A549 (cell line): Measurements from ENCODE around the gene STAP2. TPM values are rescaled to one million over a fixed set of nuclear protein-coding genes. Genes with fewer than 3 reads are reported as not detected.

ENCODE experiments used
- ATAC-seq, 2 experiments: fragments of 200-7000 bp in 1 of 2; fragments of >200 bp in 1 of 2; cut with Nextera tagmentation in 1 of 2; cut with Tn5 transposase in 1 of 2; 3 replicates each; pipeline versions ENCODE4 v1.8.0 to v1.9.1; 2018 to 2020; ENCODE audit warnings: mild to moderate bottlenecking in 1 of 2, moderate library complexity in 1 of 2
- CTCF ChIA-PET: fragments of 300-600 bp; sonication (Branson Sonifier 250); formaldehyde crosslinking; extraction: SDS; loops from one replicate; lab custom pipeline; 2021; ENCODE audit warnings: antibody characterized with exemption, inconsistent platforms; lab: Yijun Ruan, JAX
- POLR2A ChIA-PET: fragments of 350-600 bp; formaldehyde crosslinking; extraction: SDS; loops from one replicate; lab custom pipeline; 2021; ENCODE audit warnings: antibody characterized with exemption, inconsistent platforms; lab: Yijun Ruan, JAX
- DNase-seq, 2 experiments: peaks; one replicate each; pipeline versions ENCODE4 v3.0.0 to v3.0.0-alpha.2; 2011 to 2016; ENCODE audit warnings: low read depth in 1 of 2, low spot score in 1 of 2
- FAIRE-seq: peaks from 2 replicates; lab custom pipeline; 2011; peaks lifted over from hg19 to GRCh38; lab: Jason Lieb, UNC
- H3K27ac ChIP-seq, 2 experiments: fragments of >200 bp; sonication (Bioruptor Twin); formaldehyde crosslinking; 3 replicates each; pipeline ENCODE4 v1.5.1; 2016 to 2017
- H3K4me1 ChIP-seq: fragments of >200 bp; sonication (Bioruptor Twin); formaldehyde crosslinking; 3 replicates; pipeline ENCODE4 v1.6.1; 2016
- H3K4me2 ChIP-seq: fragments of >200 bp; sonication (Bioruptor Twin); formaldehyde crosslinking; 3 replicates; pipeline ENCODE4 v1.6.1; 2016
- H3K4me3 ChIP-seq: fragments of >200 bp; sonication (Bioruptor Twin); formaldehyde crosslinking; 3 replicates; pipeline ENCODE4 v1.5.1; 2016
- H3K9me3 ChIP-seq: fragments of >200 bp; sonication (Bioruptor Twin); formaldehyde crosslinking; 3 replicates; pipeline ENCODE4 v1.6.1; 2016
- CBX8 ChIP-seq: fragments of 200-600 bp; sonication (generic); IDR thresholded peaks from 2 replicates; pipeline ENCODE4 v1.6.1; 2016
- CHD2 ChIP-seq: fragments of 150-350 bp; IDR thresholded peaks from 2 replicates; pipeline ENCODE4 v1.6.1; 2014; ENCODE audit warnings: low read length; ENCODE audit not compliant: partially characterized antibody
- FOXS1 ChIP-seq: fragments of 250-450 bp; sonication (Bioruptor Pico); IDR thresholded peaks from 2 replicates; pipeline ENCODE4 v1.5.0; 2020; ENCODE audit warnings: mild to moderate bottlenecking, moderate library complexity
- KDM5A ChIP-seq: fragments of 200-600 bp; sonication (generic); IDR thresholded peaks from 2 replicates; pipeline ENCODE4 v1.6.1; 2016; ENCODE audit warnings: antibody characterized with exemption, mild to moderate bottlenecking
- NPAS2 ChIP-seq: fragments of 250-450 bp; sonication (Bioruptor Pico); IDR thresholded peaks from 2 replicates; pipeline ENCODE4 v1.8.0; 2022; ENCODE audit warnings: mild to moderate bottlenecking, moderate library complexity, borderline replicate concordance
- NR3C1 ChIP-seq: fragments of >200 bp; sonication (Bioruptor Twin); formaldehyde crosslinking; IDR thresholded peaks from 3 replicates; pipeline ENCODE4 v1.6.1; 2017
- POLR2A ChIP-seq: IDR thresholded peaks from 2 replicates; pipeline ENCODE4 v1.6.1; 2012; ENCODE audit warnings: mild to moderate bottlenecking, low read length
- RARB ChIP-seq: fragments of 250-450 bp; sonication (Bioruptor Pico); IDR thresholded peaks from 2 replicates; pipeline ENCODE4 v1.8.0; 2021; ENCODE audit warnings: mild to moderate bottlenecking, moderate library complexity
- RCOR1 ChIP-seq: fragments of 150-350 bp; IDR thresholded peaks from 2 replicates; pipeline ENCODE4 v1.6.1; 2014; ENCODE audit warnings: antibody characterized with exemption, low read length, low read depth
- REST ChIP-seq: fragments of 200-600 bp; sonication (generic); IDR thresholded peaks from 2 replicates; pipeline ENCODE4 v1.6.1; 2016; ENCODE audit warnings: antibody characterized with exemption, mild to moderate bottlenecking, moderate library complexity
- WGBS: methylation state at CpG from one replicate; pipeline ENCODE4 v1.1.6; 2017; ENCODE audit errors: missing lambda C conversion rate; 5-methylcytosine and 5-hydroxymethylcytosine counted together
- polyA plus RNA-seq, 4 experiments: library from polyadenylated mRNA; depleted of rRNA in 3 of 4; stranded (reverse); fragments of >200 nt; fragmentation: RNase III in 1 of 4; extraction: RNeasy Plus Mini Kit Qiagen cat#74134 plus additional on column Dnase treatment in 1 of 4; gene quantifications; 2 replicates in 3 of 4; 3 replicates in 1 of 4; pipeline ENCODE4 v1.2.3, GENCODE V29; 2011 to 2017
- TF ChIP-seq, protein P1 (sequence below): fragments of >200 bp; sonication (Bioruptor Twin); formaldehyde crosslinking; IDR thresholded peaks from 3 replicates; pipeline ENCODE4 v1.6.1; 2016
- TF ChIP-seq, protein P2 (sequence below): IDR thresholded peaks from 2 replicates; pipeline ENCODE4 v1.6.1; 2012
- TF ChIP-seq, protein P3 (sequence below): fragments of >200 bp; sonication (Bioruptor Twin); formaldehyde crosslinking; IDR thresholded peaks from 2 replicates; pipeline ENCODE4 v1.6.1; 2016
- TF ChIP-seq, protein P4 (sequence below): IDR thresholded peaks from 2 replicates; pipeline ENCODE4 v1.6.1; 2012; ENCODE audit warnings: low read depth, borderline replicate concordance
- TF ChIP-seq, protein P5 (sequence below): fragments of 150-350 bp; IDR thresholded peaks from 2 replicates; pipeline ENCODE4 v1.6.1; 2014; ENCODE audit warnings: low read depth, mild to moderate bottlenecking, low read length

Gene STAP2
- polyA plus RNA-seq, 2 of the 4 experiments (the other 2 are of a cell fraction), result 0.19 TPM; not detected in 1

GRCh38 chr19:4372165-4373012, 33.8 kb upstream of the STAP2 start (continued):
- TF ChIP-seq, protein P1, sequence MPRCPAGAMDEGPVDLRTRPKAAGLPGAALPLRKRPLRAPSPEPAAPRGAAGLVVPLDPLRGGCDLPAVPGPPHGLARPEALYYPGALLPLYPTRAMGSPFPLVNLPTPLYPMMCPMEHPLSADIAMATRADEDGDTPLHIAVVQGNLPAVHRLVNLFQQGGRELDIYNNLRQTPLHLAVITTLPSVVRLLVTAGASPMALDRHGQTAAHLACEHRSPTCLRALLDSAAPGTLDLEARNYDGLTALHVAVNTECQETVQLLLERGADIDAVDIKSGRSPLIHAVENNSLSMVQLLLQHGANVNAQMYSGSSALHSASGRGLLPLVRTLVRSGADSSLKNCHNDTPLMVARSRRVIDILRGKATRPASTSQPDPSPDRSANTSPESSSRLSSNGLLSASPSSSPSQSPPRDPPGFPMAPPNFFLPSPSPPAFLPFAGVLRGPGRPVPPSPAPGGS, result no peak
- no peak for TF ChIP-seq CBX8
- TF ChIP-seq, all 56 proteins: peak for 0

DNA sequence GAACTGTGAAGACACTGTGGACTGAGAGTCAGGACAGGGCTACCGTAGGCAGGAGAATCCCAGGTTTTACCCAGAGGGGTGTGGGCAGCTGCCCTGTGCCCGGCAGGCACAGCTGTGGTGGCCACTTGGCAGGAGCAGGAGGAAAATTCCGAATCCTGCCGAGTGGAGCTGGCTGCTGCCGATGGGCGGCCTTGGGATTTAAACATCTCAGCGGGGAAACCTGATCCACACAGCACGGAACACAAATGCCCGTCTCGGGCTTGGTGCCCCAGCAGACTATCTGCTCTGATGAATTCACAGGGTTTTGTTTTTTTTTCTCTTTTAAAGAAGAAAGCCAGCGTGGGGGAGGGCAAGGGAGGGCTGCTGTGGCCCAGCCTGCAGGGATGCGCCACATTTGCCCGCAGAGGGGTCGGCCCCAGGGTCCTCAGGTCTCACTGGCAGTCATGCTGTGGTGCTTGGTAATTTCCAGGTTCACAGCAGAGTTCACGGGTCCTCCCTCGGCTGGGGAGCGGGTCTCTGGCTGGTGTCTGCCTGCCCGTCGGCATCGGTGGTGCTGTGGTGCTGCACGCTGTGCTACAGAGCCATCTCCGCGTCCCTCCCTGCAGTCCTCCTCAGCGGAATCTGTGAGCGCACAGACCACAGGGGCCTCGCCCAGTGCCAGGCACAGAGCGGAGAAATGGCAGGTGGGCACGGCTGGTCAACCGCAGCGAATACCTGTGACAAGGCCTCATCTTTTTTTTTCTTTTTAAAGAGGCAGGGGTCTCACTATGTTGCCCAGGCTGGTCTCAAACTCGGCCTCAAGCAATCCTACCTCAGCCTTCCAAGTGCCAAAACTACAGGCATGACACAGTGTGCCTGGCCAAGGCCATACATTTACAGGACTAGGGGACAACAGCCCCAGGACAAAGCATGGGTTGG, 32.9 kb upstream of the STAP2 start:
- TF ChIP-seq, protein P2, sequence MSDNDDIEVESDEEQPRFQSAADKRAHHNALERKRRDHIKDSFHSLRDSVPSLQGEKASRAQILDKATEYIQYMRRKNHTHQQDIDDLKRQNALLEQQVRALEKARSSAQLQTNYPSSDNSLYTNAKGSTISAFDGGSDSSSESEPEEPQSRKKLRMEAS, result no peak
- no peak for TF ChIP-seq CHD2
- TF ChIP-seq, protein P3, sequence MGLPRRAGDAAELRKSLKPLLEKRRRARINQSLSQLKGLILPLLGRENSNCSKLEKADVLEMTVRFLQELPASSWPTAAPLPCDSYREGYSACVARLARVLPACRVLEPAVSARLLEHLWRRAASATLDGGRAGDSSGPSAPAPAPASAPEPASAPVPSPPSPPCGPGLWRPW, result no peak
- TF ChIP-seq, protein P4, sequence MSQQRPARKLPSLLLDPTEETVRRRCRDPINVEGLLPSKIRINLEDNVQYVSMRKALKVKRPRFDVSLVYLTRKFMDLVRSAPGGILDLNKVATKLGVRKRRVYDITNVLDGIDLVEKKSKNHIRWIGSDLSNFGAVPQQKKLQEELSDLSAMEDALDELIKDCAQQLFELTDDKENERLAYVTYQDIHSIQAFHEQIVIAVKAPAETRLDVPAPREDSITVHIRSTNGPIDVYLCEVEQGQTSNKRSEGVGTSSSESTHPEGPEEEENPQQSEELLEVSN, result no peak
- TF ChIP-seq FOXS1 (CRISPR knock-in tag), result no peak
- no peak for TF ChIP-seq RARB (CRISPR knock-in tag)
- TF ChIP-seq NR3C1, result no peak
- no peak for TF ChIP-seq REST
- no peak for TF ChIP-seq NPAS2 (CRISPR knock-in tag)
- TF ChIP-seq RCOR1, result no peak
- TF ChIP-seq, protein P5, sequence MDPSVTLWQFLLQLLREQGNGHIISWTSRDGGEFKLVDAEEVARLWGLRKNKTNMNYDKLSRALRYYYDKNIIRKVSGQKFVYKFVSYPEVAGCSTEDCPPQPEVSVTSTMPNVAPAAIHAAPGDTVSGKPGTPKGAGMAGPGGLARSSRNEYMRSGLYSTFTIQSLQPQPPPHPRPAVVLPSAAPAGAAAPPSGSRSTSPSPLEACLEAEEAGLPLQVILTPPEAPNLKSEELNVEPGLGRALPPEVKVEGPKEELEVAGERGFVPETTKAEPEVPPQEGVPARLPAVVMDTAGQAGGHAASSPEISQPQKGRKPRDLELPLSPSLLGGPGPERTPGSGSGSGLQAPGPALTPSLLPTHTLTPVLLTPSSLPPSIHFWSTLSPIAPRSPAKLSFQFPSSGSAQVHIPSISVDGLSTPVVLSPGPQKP, result no peak
- no peak for TF ChIP-seq POLR2A
- no peak for TF ChIP-seq CBX8
- no peak for TF ChIP-seq KDM5A
- ATAC-seq (no peak), DNase-seq (no peak), FAIRE-seq (no peak)
- ChIA-PET CTCF (interaction anchor here (1.0 to 2.4 kb wide), 4 partner anchors 8 to 29 kb away, joined by 6 to 10 read pairs (median 7); partner anchors contain the start of gene SH3GL1), POLR2A (no interaction called here)
- Histone ChIP-seq H3K4me3 (no peak overlapping the region), H3K4me2 (no peak overlapping the region), H3K27ac (peak overlapping the region in 1 of 2 experiments; percentile 99; a peak in 2 of 6 replicates), H3K4me1 (peaks cover 47% of the 10 kb centered on the region), H3K9me3 (no peaks in the 10 kb centered on the region)
- WGBS, result 91% methylated on average over 27 of the region's 31 CpGs
